Brain microvascular endothelial cell (primary cell): ENCODE measurements around the gene REEP1.
A peak's percentile ranks its signal among the peaks of the same experiment; 100 is the strongest.
"Not testable (repeated sequence)": the region's sequence is repeated elsewhere in the genome, so short reads cannot be mapped to it uniquely, and the experiment has no call there.

Experiments used
- DNase-seq: peaks from one replicate; pipeline ENCODE4 v3.0.0-alpha.2; 2020
- H3K27ac ChIP-seq: fragments of 250-450 bp; sonication (Bioruptor Pico); 2 replicates; pipeline ENCODE4 v1.5.1; 2020; ENCODE audit warnings: mild to moderate bottlenecking, moderate library complexity
- H3K27me3 ChIP-seq: fragments of 250-450 bp; sonication (Bioruptor Pico); replicated peaks from 2 replicates; pipeline ENCODE4 v1.5.1; 2020; ENCODE audit warnings: mild to moderate bottlenecking
- H3K36me3 ChIP-seq: fragments of 250-450 bp; sonication (Bioruptor Pico); replicated peaks from 2 replicates; pipeline ENCODE4 v1.5.1; 2020; ENCODE audit warnings: mild to moderate bottlenecking
- H3K4me3 ChIP-seq: 2 replicates; pipeline ENCODE4 v1.5.1; 2011; ENCODE audit warnings: low read depth, mild to moderate bottlenecking, control low read depth, low read length, moderate library complexity
- CTCF ChIP-seq: IDR thresholded peaks from 2 replicates; pipeline ENCODE4 v1.5.1; 2011; ENCODE audit warnings: low read depth, mild to moderate bottlenecking, moderate library complexity, low read length, control low read depth, inconsistent platforms; ENCODE audit errors: missing control alignments
- in situ Hi-C: cut with HindIII; loops from 2 replicates; pipeline ENCODE4 v1.10.0; 2017; ENCODE audit warnings: low sequenced_read_pairs, low pct_ligation_motif_present

The REEP1 gene

GRCh38 chr2:86201671-86202335 lies 135.6 kb downstream of the REEP1 start:
- no peak overlapping the region for H3K27ac ChIP-seq
- TF ChIP-seq CTCF, result peak; percentile 19
- H3K36me3 ChIP-seq, result no peaks in the 10 kb centered on the region
- H3K27me3 ChIP-seq, result no peaks in the 10 kb centered on the region
- peak; percentile 31 for DNase-seq
- no peak overlapping the region for H3K4me3 ChIP-seq
- in situ Hi-C loops, result no loop called here

GRCh38 chr2:86200564-86200963 lies 136.9 kb downstream of the REEP1 start:
- H3K27me3 ChIP-seq, H3K27ac ChIP-seq, in situ Hi-C loops, H3K36me3 ChIP-seq, DNase-seq, H3K4me3 ChIP-seq: not testable (repeated sequence)

- Histone ChIP-seq H3K27me3 (no peaks in the 10 kb centered on the region), H3K4me3 (peak overlapping the region; percentile 93), H3K27ac (peak overlapping the region; percentile 68), H3K36me3 (no peaks in the 10 kb centered on the region)
- no peak for DNase-seq
- TF ChIP-seq CTCF, result no peak
- in situ Hi-C loops, result no loop called here
These were observed 137.6 kb downstream of the REEP1 start for GRCh38 chr2:86199834-86200177.

GRCh38 chr2:86195808-86196387 lies 141.5 kb downstream of the REEP1 start:
- Histone ChIP-seq H3K27me3 (no peaks in the 10 kb centered on the region), H3K4me3 (peak overlapping the region; percentile 98), H3K36me3 (no peaks in the 10 kb centered on the region), H3K27ac (peak overlapping the region; percentile 97)
- in situ Hi-C loops, result no loop called here
- DNase-seq, result no peak
- no peak for TF ChIP-seq CTCF

GRCh38 chr2:86195055-86195807 lies 142.2 kb downstream of the REEP1 start, which contains the start of gene IMMT:
Gene IMMT, minus strand, starts transcription at chr2:86195462. Its CDS starts 80 bp downstream, at chr2:86195382.
- peak within 1 kb of the TSS; percentile 98 for H3K4me3 ChIP-seq
- in situ Hi-C loops, result no loop called here
- H3K27me3 ChIP-seq, result no peaks in the 10 kb centered on the region
- DNase-seq, result peak; percentile 97
- H3K36me3 ChIP-seq, result no peaks in the 10 kb centered on the region
- no peak for TF ChIP-seq CTCF
- peak within 1 kb of the TSS; percentile 97 for H3K27ac ChIP-seq

GRCh38 chr2:86194751-86195054 lies 142.7 kb downstream of the REEP1 start:
- TF ChIP-seq CTCF, result no peak
- in situ Hi-C loops, result no loop called here

More at GRCh38 chr2:86194751-86195054, 142.7 kb downstream of the REEP1 start:
- Histone ChIP-seq H3K4me3 (peak overlapping the region; percentile 98), H3K27me3 (no peaks in the 10 kb centered on the region), H3K36me3 (no peaks in the 10 kb centered on the region), H3K27ac (peak overlapping the region; percentile 97)
- no peak for DNase-seq
